Measurements from ENCODE around the gene CRADD.

- TF ChIP-seq EZH2 (IDR thresholded peaks at IDR 0.05; ENCODE audit: borderline replicate concordance, low read depth, low read length, severe bottlenecking), result no peak
- TF ChIP-seq, protein P1, sequence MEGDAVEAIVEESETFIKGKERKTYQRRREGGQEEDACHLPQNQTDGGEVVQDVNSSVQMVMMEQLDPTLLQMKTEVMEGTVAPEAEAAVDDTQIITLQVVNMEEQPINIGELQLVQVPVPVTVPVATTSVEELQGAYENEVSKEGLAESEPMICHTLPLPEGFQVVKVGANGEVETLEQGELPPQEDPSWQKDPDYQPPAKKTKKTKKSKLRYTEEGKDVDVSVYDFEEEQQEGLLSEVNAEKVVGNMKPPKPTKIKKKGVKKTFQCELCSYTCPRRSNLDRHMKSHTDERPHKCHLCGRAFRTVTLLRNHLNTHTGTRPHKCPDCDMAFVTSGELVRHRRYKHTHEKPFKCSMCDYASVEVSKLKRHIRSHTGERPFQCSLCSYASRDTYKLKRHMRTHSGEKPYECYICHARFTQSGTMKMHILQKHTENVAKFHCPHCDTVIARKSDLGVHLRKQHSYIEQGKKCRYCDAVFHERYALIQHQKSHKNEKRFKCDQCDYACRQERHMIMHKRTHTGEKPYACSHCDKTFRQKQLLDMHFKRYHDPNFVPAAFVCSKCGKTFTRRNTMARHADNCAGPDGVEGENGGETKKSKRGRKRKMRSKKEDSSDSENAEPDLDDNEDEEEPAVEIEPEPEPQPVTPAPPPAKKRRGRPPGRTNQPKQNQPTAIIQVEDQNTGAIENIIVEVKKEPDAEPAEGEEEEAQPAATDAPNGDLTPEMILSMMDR (IDR thresholded peaks at IDR 0.05; ENCODE audit: extremely low read depth in 1 of 2, insufficient read depth in 1 of 2, low read depth in 1 of 2, low read length in 2 of 2), result no peak
- TF ChIP-seq, protein P2, sequence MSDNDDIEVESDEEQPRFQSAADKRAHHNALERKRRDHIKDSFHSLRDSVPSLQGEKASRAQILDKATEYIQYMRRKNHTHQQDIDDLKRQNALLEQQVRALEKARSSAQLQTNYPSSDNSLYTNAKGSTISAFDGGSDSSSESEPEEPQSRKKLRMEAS (IDR thresholded peaks at IDR 0.05; ENCODE audit: insufficient read depth, insufficient read length), result no peak
These were observed 248.5 kb downstream of the CRADD start for GRCh38 chr12:93925585-93926205.
